Muscle layer of colon (tissue), 2 donors: ENCODE data around the gene PTPN13.

Source experiments
- H3K27ac ChIP-seq: one replicate; pipeline ENCODE4 v1.7.0; 2013; ENCODE audit warnings: low read depth, mild to moderate bottlenecking, low read length, moderate library complexity
- H3K27me3 ChIP-seq, 2 donors: one replicate each; pipeline ENCODE4 v1.7.0; 2013; ENCODE audit warnings: low read length in 2 of 2, mild to moderate bottlenecking in 2 of 2; ENCODE audit not compliant: insufficient read depth in 2 of 2, control insufficient read depth in 1 of 2
- H3K36me3 ChIP-seq: one replicate; pipeline ENCODE4 v1.7.0; 2013; ENCODE audit warnings: mild to moderate bottlenecking, low read length; ENCODE audit not compliant: insufficient read depth
- H3K4me1 ChIP-seq: one replicate; pipeline ENCODE4 v1.7.0; 2013; ENCODE audit warnings: mild to moderate bottlenecking, low read length; ENCODE audit not compliant: insufficient read depth
- H3K4me3 ChIP-seq, 2 donors: one replicate each; pipeline ENCODE4 v1.7.0; 2013; ENCODE audit warnings: low read length in 2 of 2, low read depth in 1 of 2, mild to moderate bottlenecking in 1 of 2, moderate library complexity in 1 of 2
- H3K9ac ChIP-seq: one replicate; pipeline ENCODE4 v1.7.0; 2013; ENCODE audit warnings: low read length
- H3K9me3 ChIP-seq: one replicate; pipeline ENCODE4 v1.7.0; 2013; ENCODE audit warnings: mild to moderate bottlenecking, low read length
- donor health status: abdominal sarcoma.
- donor health status: Adenocarcinoma of cecum.

The PTPN13 gene

DNA sequence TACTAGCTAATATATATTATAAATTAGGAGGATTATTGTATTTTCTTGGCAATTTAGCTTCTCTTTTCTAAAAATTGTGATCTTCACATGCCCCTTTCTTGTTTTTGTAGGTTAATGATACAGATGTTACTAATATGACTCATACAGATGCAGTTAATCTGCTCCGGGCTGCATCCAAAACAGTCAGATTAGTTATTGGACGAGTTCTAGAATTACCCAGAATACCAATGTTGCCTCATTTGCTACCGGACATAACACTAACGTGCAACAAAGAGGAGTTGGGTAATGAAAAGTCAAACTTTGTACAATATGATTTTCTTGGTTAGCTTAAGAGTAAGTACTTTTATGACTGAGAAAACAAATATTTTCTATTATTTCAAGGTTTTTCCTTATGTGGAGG, 180.9 kb downstream of the PTPN13 start:
- no peaks in the 10 kb centered on the region for H3K4me1 ChIP-seq
- H3K9ac ChIP-seq: no peak overlapping the region
- H3K36me3 ChIP-seq: peaks cover 9% of the 10 kb centered on the region
- no peaks in the 10 kb centered on the region for H3K27me3 ChIP-seq
- no peaks in the 10 kb centered on the region for H3K9me3 ChIP-seq
- no peak overlapping the region for H3K27ac ChIP-seq
- H3K4me3 ChIP-seq: no peak overlapping the region

DNA sequence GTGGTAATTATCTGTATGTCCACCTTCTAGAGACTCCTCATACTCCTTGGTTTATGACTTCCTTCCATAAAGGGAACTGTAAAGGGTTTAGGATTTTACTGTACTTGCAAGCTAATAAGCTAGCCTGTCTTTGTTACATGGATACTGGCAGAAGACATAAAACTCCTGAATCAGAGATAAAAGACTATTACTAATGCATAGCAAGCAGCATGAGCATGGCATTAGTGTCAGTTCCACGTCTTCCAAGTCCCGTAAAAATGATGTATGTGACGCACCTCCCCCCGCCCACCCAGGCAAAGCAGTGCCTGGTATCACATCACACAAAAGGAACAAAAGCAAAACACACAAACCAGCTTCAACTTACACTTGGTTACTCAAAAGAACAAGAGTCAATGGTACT, 184.1 kb downstream of the PTPN13 start:
- Histone ChIP-seq H3K9ac (no peak overlapping the region), H3K36me3 (no peaks in the 10 kb centered on the region), H3K27ac (no peak overlapping the region), H3K27me3 (no peaks in the 10 kb centered on the region), H3K4me1 (no peaks in the 10 kb centered on the region), H3K4me3 (no peak overlapping the region), H3K9me3 (no peaks in the 10 kb centered on the region)

DNA sequence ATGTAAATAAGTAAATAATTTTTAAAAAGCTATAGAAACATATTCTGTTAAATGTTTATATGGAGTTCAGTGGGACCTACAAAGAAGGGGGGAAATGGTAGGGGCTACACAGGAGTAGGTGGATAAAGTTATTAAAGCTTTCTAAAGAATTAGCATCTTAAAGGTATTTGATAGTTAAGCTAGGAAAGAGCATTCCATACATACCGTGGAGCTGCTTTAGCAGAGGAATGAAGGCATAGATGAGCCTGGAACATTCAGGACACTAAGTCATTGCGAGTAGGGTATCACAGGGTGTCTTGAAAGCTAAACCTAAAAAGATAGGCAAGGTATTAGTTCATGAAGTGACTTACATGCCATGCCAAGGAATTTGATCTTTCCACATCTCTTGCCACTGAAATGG, 194.7 kb downstream of the PTPN13 start:
- Histone ChIP-seq H3K36me3 (peaks cover 6% of the 10 kb centered on the region), H3K27me3 (no peaks in the 10 kb centered on the region), H3K9ac (no peak overlapping the region), H3K9me3 (no peaks in the 10 kb centered on the region), H3K4me3 (no peak overlapping the region), H3K27ac (no peak overlapping the region), H3K4me1 (no peaks in the 10 kb centered on the region)

- Histone ChIP-seq H3K36me3 (peaks cover 6% of the 10 kb centered on the region), H3K27me3 (no peaks in the 10 kb centered on the region), H3K9ac (no peak overlapping the region), H3K4me1 (no peaks in the 10 kb centered on the region), H3K4me3 (no peak overlapping the region), H3K27ac (no peak overlapping the region), H3K9me3 (no peaks in the 10 kb centered on the region)
These were observed 197.0 kb downstream of the PTPN13 start for GRCh38 chr4:86791126-86791525.

DNA sequence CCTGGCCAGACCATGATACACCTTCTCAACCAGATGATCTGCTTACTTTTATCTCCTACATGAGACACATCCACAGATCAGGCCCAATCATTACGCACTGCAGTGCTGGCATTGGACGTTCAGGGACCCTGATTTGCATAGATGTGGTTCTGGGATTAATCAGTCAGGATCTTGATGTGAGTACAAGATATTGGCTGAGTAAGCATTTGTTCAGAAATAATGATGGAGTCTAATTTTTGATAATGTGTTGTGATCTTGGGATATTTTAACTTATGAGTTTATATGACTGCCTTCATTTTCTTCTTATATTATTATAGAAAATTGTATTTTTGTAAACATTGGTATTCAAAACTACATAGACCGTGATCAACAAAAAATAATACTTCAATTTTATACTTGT, 215.7 kb downstream of the PTPN13 start:
- Histone ChIP-seq H3K4me3 (no peak overlapping the region), H3K9ac (no peak overlapping the region), H3K27ac (no peak overlapping the region), H3K27me3 (no peaks in the 10 kb centered on the region), H3K4me1 (no peaks in the 10 kb centered on the region), H3K9me3 (no peaks in the 10 kb centered on the region), H3K36me3 (peaks cover 6% of the 10 kb centered on the region)

DNA sequence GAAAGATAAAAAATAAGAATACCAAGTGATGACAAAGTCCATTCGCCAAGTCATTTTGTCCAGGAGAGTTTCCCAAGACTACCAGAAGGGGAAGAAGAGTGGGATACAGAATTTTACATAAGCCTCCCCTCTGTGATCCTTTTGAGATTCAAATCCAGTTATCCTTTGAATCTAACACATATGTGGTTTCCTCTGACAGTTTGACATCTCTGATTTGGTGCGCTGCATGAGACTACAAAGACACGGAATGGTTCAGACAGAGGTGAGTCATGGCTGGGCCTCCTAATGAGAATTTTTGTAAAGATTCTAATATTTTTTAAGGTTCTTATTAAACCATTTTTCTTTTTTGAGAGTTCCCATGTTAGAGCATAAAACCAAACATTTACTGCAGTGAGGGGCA, 216.7 kb downstream of the PTPN13 start:
- Histone ChIP-seq H3K9me3 (no peaks in the 10 kb centered on the region), H3K27ac (no peak overlapping the region), H3K27me3 (no peaks in the 10 kb centered on the region), H3K4me1 (no peaks in the 10 kb centered on the region), H3K36me3 (peaks cover 6% of the 10 kb centered on the region), H3K9ac (no peak overlapping the region), H3K4me3 (no peak overlapping the region)

- H3K9me3 ChIP-seq: no peaks in the 10 kb centered on the region
- H3K36me3 ChIP-seq: peaks cover 6% of the 10 kb centered on the region
- no peaks in the 10 kb centered on the region for H3K4me1 ChIP-seq
- H3K4me3 ChIP-seq: no peak overlapping the region
- H3K9ac ChIP-seq: no peak overlapping the region
- no peak overlapping the region for H3K27ac ChIP-seq
- no peaks in the 10 kb centered on the region for H3K27me3 ChIP-seq
These were observed 221.5 kb downstream of the PTPN13 start for GRCh38 chr4:86815653-86816052.

DNA sequence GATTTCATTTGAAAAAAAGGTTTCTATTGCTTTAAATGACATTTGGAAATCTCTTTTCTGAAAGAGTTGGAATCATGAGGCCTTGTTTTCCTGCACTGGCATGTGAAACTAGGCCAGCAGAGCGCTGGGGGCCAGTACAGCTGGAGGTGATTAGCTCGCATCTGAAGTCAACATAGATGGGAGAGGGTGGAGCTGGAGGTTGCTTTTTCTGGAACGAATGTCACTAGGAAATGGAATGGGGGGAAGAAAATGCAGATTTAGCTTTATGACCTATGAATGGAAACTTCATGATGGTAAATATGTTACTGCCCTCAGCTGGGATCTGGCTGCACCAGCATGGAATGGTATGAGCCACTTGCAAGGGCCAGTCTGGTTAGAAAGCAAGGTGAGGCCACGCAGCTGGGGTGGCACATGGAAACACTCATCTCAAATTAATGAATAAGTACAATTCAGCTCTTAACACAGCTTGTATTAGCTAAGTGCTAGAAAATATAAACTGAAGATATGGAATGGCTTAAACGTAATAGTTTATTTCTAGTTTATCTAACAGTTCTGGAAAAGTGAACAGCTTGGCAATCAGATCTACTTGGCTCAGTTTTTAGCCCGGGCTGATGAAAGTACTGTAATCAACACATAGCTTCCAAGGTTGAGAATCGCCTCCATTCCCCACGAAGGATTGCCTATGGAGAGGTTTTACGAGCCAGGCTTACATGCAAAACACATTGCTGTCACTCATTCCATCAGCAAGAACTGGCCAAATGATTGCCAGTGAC, 222.6 kb downstream of the PTPN13 start:
- H3K9ac ChIP-seq: no peak overlapping the region
- no peaks in the 10 kb centered on the region for H3K4me1 ChIP-seq
- no peak overlapping the region for H3K27ac ChIP-seq
- no peak overlapping the region for H3K4me3 ChIP-seq
- peaks cover under 1% of the 10 kb centered on the region for H3K36me3 ChIP-seq
- H3K9me3 ChIP-seq: no peaks in the 10 kb centered on the region
- no peaks in the 10 kb centered on the region for H3K27me3 ChIP-seq

DNA sequence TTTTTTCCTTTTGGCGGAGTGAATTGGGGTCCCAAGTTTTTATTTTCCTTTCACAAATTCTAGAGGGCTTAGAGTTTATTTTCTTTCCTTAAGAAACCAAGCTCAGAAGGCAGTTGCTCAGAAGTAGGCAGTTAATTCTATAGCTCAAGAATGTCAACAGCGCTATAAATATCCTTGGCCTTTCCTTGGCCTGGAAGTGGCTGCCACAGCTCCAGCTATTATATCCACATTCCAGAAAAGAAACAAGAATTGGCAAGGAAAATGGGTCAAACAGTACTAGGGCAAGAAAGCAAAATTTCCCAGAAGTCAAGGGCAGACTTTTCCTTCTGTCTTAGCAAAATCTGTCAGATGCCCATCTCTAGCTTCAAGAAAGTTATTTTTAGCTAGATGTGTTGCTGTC, 224.1 kb downstream of the PTPN13 start:
- Histone ChIP-seq H3K4me1 (no peaks in the 10 kb centered on the region), H3K27me3 (no peaks in the 10 kb centered on the region), H3K9ac (no peak overlapping the region), H3K36me3 (no peaks in the 10 kb centered on the region), H3K27ac (no peak overlapping the region), H3K9me3 (no peaks in the 10 kb centered on the region), H3K4me3 (no peak overlapping the region)

DNA sequence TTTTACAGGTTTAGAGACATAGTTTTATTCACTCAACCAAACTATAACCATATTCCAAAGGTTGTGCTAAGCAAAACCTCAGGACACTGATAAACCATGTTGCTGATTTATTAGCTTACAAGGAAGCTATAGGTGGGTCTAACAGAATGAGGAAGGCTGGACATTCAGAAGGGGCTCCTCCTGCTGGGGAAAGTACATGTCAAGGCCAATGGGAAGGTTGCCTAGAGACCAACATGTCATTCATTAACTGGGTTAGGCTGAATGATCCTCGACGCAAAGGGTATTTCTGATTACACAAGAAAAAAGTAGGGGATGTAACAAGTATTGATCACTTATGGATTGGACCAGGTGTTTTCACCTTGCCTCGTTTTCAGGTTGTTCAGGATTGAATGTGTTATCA, 224.7 kb downstream of the PTPN13 start:
- H3K36me3 ChIP-seq: no peaks in the 10 kb centered on the region
- no peak overlapping the region for H3K4me3 ChIP-seq
- no peaks in the 10 kb centered on the region for H3K9me3 ChIP-seq
- H3K9ac ChIP-seq: no peak overlapping the region
- no peak overlapping the region for H3K27ac ChIP-seq
- H3K27me3 ChIP-seq: no peaks in the 10 kb centered on the region
- no peaks in the 10 kb centered on the region for H3K4me1 ChIP-seq

DNA sequence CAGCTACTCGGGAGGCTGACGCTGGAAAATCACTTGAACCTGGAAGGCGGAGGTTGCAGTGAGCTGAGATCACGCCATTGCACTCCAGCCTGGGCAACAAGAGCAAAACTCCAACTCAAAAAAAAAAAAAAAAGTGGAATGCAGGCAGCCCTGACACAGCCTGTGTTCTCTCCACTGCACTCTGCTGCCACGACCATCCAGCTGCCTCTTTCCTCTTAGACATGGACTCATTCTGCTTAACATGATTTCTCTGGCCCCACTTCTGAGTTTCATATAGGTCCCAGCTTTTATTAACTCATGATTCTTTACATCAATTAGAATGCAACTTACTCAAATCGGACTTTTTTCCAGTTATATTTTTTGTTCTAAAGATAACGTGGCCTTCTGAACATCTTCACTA, 225.4 kb downstream of the PTPN13 start:
- Histone ChIP-seq H3K36me3 (no peaks in the 10 kb centered on the region), H3K4me3 (no peak overlapping the region), H3K9me3 (no peaks in the 10 kb centered on the region), H3K4me1 (no peaks in the 10 kb centered on the region), H3K27me3 (no peaks in the 10 kb centered on the region), H3K9ac (no peak overlapping the region), H3K27ac (no peak overlapping the region)

GRCh38 chr4:86821151-86821550, 227.0 kb downstream of the PTPN13 start:
- Histone ChIP-seq H3K4me1 (no peaks in the 10 kb centered on the region), H3K9ac (no peak overlapping the region), H3K4me3 (no peak overlapping the region), H3K27ac (no peak overlapping the region), H3K36me3 (no peaks in the 10 kb centered on the region), H3K9me3 (no peaks in the 10 kb centered on the region), H3K27me3 (no peaks in the 10 kb centered on the region)
